CD4-positive, alpha-beta T cell (primary cell): ENCODE results near the gene MYOCD. TPM values are rescaled to one million over a fixed set of nuclear protein-coding genes. Genes with fewer than 3 reads are reported as not detected.

Experiments used
- ATAC-seq: fragments of 200-7000 bp; cut with Tn5 transposase; one replicate; pipeline ENCODE4 v1.10.0; 2022; ENCODE audit warnings: mild to moderate bottlenecking; ENCODE audit not compliant: poor library complexity
- CTCF ChIA-PET: fragments of 350-600 bp; sonication (Branson Sonifier 250); formaldehyde crosslinking; loops from one replicate; lab custom pipeline; 2021; ENCODE audit warnings: antibody characterized with exemption, inconsistent platforms; lab: Charles Lee
- POLR2A ChIA-PET: fragments of 350-600 bp; sonication (Branson Sonifier 250); formaldehyde crosslinking; loops from one replicate; lab custom pipeline; 2021; ENCODE audit warnings: antibody characterized with exemption, inconsistent platforms; lab: Charles Lee
- DNase-seq, 14 experiments: peaks; one replicate each; pipeline ENCODE4 v3.0.0-alpha.2; 2013 to 2020; ENCODE audit warnings: mixed read lengths in 2 of 14
- H3K27ac ChIP-seq, 2 donors: one replicate each; pipeline versions ENCODE4 v1.5.1 to v1.7.0; 2013; ENCODE audit warnings: low read length in 2 of 2, low read depth in 1 of 2, mild to moderate bottlenecking in 1 of 2
- H3K27me3 ChIP-seq, 2 experiments: 1 replicate in 1 of 2; 2 replicates in 1 of 2; pipeline versions ENCODE4 v1.6.1 to v1.7.0; 2013; ENCODE audit warnings: low read length in 2 of 2, control low read depth in 1 of 2, mild to moderate bottlenecking in 1 of 2, moderate library complexity in 1 of 2; ENCODE audit not compliant: insufficient read depth in 2 of 2, control insufficient read depth in 1 of 2
- H3K36me3 ChIP-seq: one replicate; pipeline ENCODE4 v1.6.1; 2013; ENCODE audit warnings: low read length, control low read depth; ENCODE audit not compliant: insufficient read depth
- H3K4me1 ChIP-seq: one replicate; pipeline ENCODE4 v1.6.1; 2013; ENCODE audit warnings: low read length, control low read depth; ENCODE audit not compliant: insufficient read depth
- H3K4me3 ChIP-seq: one replicate; pipeline ENCODE4 v1.5.1; 2013; ENCODE audit warnings: mild to moderate bottlenecking, low read length, moderate library complexity
- H3K9me3 ChIP-seq, 2 experiments: 1 replicate in 1 of 2; 2 replicates in 1 of 2; pipeline versions ENCODE4 v1.6.1 to v1.7.0; 2013; ENCODE audit warnings: low read length in 2 of 2, mild to moderate bottlenecking in 2 of 2, control low read depth in 1 of 2, moderate library complexity in 1 of 2; ENCODE audit not compliant: control insufficient read depth in 1 of 2, insufficient read depth in 1 of 2
- H3K27ac Mint-ChIP-seq: one replicate; pipeline ENCODE4 v1.8.0; 2020; ENCODE audit warnings: mixed read lengths
- H3K27me3 Mint-ChIP-seq: one replicate; pipeline ENCODE4 v1.8.0; 2021; ENCODE audit warnings: mixed read lengths
- H3K36me3 Mint-ChIP-seq: one replicate; pipeline ENCODE4 v1.8.0; 2021; ENCODE audit warnings: low read depth, mixed read lengths
- H3K4me1 Mint-ChIP-seq: one replicate; pipeline ENCODE4 v1.8.0; 2021; ENCODE audit warnings: low read depth, mixed read lengths
- H3K4me3 Mint-ChIP-seq: one replicate; pipeline ENCODE4 v1.8.0; 2020; ENCODE audit warnings: mild to moderate bottlenecking, mixed read lengths
- H3K9me3 Mint-ChIP-seq: one replicate; pipeline ENCODE4 v1.8.0; 2020; ENCODE audit warnings: mixed read lengths
- CTCF ChIP-seq: fragments of 200-600 bp; IDR thresholded peaks from one replicate; pipeline ENCODE4 v1.8.0; 2022; ENCODE audit warnings: antibody characterized with exemption, mild to moderate bottlenecking
- intact Hi-C, 2 experiments: fragments of 100-400 bp; cut with DNase I in 1 of 2; cut with micrococcal nuclease in 1 of 2; formaldehyde crosslinking; loops; one replicate each; pipeline versions ENCODE4 v1.15.1 to v1.9.0; 2023 to 2025; cut with DNase I, micrococcal nuclease
- total RNA-seq, 174 experiments: library from RNA in 2 of 174; stranded (reverse) in 2 of 174; gene quantifications; one replicate each; pipeline ENCODE4 v1.2.3 and lab custom pipeline; 2021 to 2026

Gene MYOCD
- total RNA-seq, 2 experiments from 2014 or later = not detected

GRCh38 chr17:12618557-12618956 is 47.1 kb upstream of the MYOCD start:
- POLR2A ChIA-PET = no interaction called here
- no peak overlapping the region for H3K4me3 Mint-ChIP-seq
- Histone ChIP-seq H3K36me3 (no peaks in the 10 kb centered on the region), H3K27ac (no peak overlapping the region), H3K4me3 (no peak overlapping the region), H3K4me1 (no peaks in the 10 kb centered on the region), H3K9me3 (peaks cover 0 to 3% of the 10 kb centered on the region in 2 experiments), H3K27me3 (no peaks in the 10 kb centered on the region)
- no peak for TF ChIP-seq CTCF
- DNase-seq (no peak), ATAC-seq (no peak)
- CTCF ChIA-PET = no interaction called here
- H3K9me3 Mint-ChIP-seq = peaks cover 18% of the 10 kb centered on the region
- intact Hi-C loops = no loop called here
- no peak overlapping the region for H3K27ac Mint-ChIP-seq
- H3K4me1 Mint-ChIP-seq = no peaks in the 10 kb centered on the region
- no peaks in the 10 kb centered on the region for H3K36me3 Mint-ChIP-seq
- H3K27me3 Mint-ChIP-seq = no peaks in the 10 kb centered on the region

- TF ChIP-seq CTCF = no peak
- no peak overlapping the region for H3K4me3 Mint-ChIP-seq
- Histone ChIP-seq H3K4me3 (no peak overlapping the region), H3K27me3 (no peaks in the 10 kb centered on the region), H3K27ac (no peak overlapping the region), H3K9me3 (peaks cover 0 to 3% of the 10 kb centered on the region in 2 experiments), H3K4me1 (no peaks in the 10 kb centered on the region), H3K36me3 (no peaks in the 10 kb centered on the region)
- no peaks in the 10 kb centered on the region for H3K27me3 Mint-ChIP-seq
- no peaks in the 10 kb centered on the region for H3K36me3 Mint-ChIP-seq
- POLR2A ChIA-PET = no interaction called here
- intact Hi-C loops = no loop called here
- CTCF ChIA-PET = no interaction called here
- no peak overlapping the region for H3K27ac Mint-ChIP-seq
- no peak for DNase-seq
- H3K9me3 Mint-ChIP-seq = peaks cover 13% of the 10 kb centered on the region
- no peaks in the 10 kb centered on the region for H3K4me1 Mint-ChIP-seq
- ATAC-seq = no peak
Measured at GRCh38 chr17:12619459-12620199, 46.1 kb upstream of the MYOCD start.

- no peaks in the 10 kb centered on the region for H3K27me3 ChIP-seq
- ATAC-seq (no peak), DNase-seq (no peak)
- H3K4me1 ChIP-seq = no peaks in the 10 kb centered on the region
- POLR2A ChIA-PET = no interaction called here
- no peak overlapping the region for H3K4me3 ChIP-seq
- H3K27ac ChIP-seq = no peak overlapping the region
- Mint-ChIP-seq H3K36me3 (no peaks in the 10 kb centered on the region), H3K4me1 (no peaks in the 10 kb centered on the region), H3K4me3 (no peak overlapping the region), H3K9me3 (peaks cover 13% of the 10 kb centered on the region), H3K27me3 (no peaks in the 10 kb centered on the region), H3K27ac (no peak overlapping the region)
- H3K36me3 ChIP-seq = no peaks in the 10 kb centered on the region
- CTCF ChIA-PET = no interaction called here
- intact Hi-C loops = no loop called here
- H3K9me3 ChIP-seq = peaks cover 0 to 7% of the 10 kb centered on the region in 2 experiments
- TF ChIP-seq CTCF = no peak
Measured at GRCh38 chr17:12620200-12620720, 45.4 kb upstream of the MYOCD start.
